Breast epithelium (tissue), 4 donors: ENCODE data around the gene SLC27A4. TPM values are rescaled to one million over a fixed set of nuclear protein-coding genes. Genes with fewer than 3 reads are reported as not detected.

Experiments used
- DNase-seq, 2 donors: peaks; one replicate each; pipeline ENCODE4 v3.0.0-alpha.2; 2019; ENCODE audit warnings: low spot score in 2 of 2
- H3K27ac ChIP-seq, 2 donors: fragments of 200-600 bp; sonication (generic) in 1 of 2; one replicate each; pipeline ENCODE4 v1.5.1; 2016 to 2019; ENCODE audit warnings: mild to moderate bottlenecking in 1 of 2
- H3K27me3 ChIP-seq, 2 donors: fragments of 200-600 bp; sonication (generic) in 1 of 2; one replicate each; pipeline versions ENCODE4 v1.5.1 to v1.6.0; 2017 to 2019; ENCODE audit warnings: control low read depth in 1 of 2, mild to moderate bottlenecking in 1 of 2
- H3K36me3 ChIP-seq: fragments of 200-600 bp; one replicate; pipeline ENCODE4 v1.5.1; 2019
- H3K4me1 ChIP-seq, 2 donors: fragments of 200-600 bp; sonication (generic); one replicate each; pipeline ENCODE4 v1.5.1; 2016 to 2019; ENCODE audit warnings: control low read depth in 1 of 2
- H3K4me3 ChIP-seq, 3 donors: fragments of 200-600 bp; sonication (generic); 1 replicate in 2 of 3; 2 replicates in 1 of 3; pipeline ENCODE4 v1.5.1; 2016 to 2019; ENCODE audit warnings: mild to moderate bottlenecking in 3 of 3, moderate library complexity in 2 of 3
- H3K9me3 ChIP-seq, 2 donors: fragments of 200-600 bp; sonication (generic) in 1 of 2; one replicate each; pipeline ENCODE4 v1.5.1; 2016 to 2019; ENCODE audit warnings: control low read depth in 1 of 2
- POLR2A ChIP-seq: fragments of 450-650 bp; IDR thresholded peaks from one replicate; pipeline ENCODE4 v1.6.1; 2016; ENCODE audit warnings: antibody characterized with exemption, mild to moderate bottlenecking, moderate library complexity
- POLR2AphosphoS5 ChIP-seq, 3 donors: sonication (generic); formaldehyde crosslinking; IDR thresholded peaks; one replicate each; pipeline ENCODE4 v1.6.1; 2017; ENCODE audit warnings: antibody characterized with exemption in 3 of 3
- intact Hi-C: fragments of 100-400 bp; cut with DNase I; formaldehyde crosslinking; loops from one replicate; pipeline ENCODE4 v1.15.1; 2023; ENCODE audit warnings: low total_unique reads
- total RNA-seq, 3 donors: library from RNA; depleted of rRNA; stranded (reverse); fragments of >200 nt; gene quantifications; one replicate each; pipeline ENCODE4 v1.1.0, GENCODE V29; 2016
- TF ChIP-seq, protein P1 (sequence below), 3 donors: fragments of 450-650 bp; IDR thresholded peaks; one replicate each; pipeline ENCODE4 v1.5.1; 2016 to 2017; ENCODE audit warnings: antibody characterized with exemption in 3 of 3, mild to moderate bottlenecking in 3 of 3, moderate library complexity in 3 of 3

The SLC27A4 gene
- total RNA-seq, 3 donors from 2014 or later = 11.3 to 18.7 (median 15.8) TPM

DNA sequence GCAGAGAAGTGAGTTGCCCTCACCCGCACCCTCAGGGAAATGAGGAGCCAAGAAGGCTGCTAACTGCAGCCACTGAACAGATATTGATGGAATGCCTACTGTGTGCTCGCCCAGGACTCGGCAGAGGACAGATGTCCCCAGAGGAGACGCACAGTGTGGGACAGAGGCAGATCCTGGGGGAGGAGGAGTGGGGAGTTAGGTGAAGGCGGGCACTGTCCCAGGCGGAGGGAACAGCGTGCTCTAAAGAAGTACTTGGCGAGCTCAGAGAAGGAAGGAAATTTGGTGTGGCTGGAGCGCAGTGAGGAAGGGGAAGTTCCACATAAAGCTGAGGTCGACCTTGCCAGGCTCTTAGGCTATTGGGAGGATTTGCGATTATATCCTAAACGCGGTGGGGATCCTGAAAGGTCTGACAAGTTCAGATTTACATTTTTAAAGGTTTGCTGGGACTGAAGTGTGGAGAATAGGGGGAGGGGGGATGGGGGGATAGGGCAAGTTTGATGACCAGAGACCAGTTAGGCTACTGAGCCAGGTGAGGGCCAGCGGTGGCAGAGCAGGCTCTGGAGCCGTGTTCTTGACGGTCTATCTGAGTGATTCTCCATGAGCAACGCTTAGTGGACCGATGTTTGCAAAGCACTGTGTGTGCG, 56.8 kb downstream of the SLC27A4 start:
- intact Hi-C loops = no loop called here
- TF ChIP-seq POLR2AphosphoS5 (IDR thresholded peaks at IDR 0.05) = no peak
- TF ChIP-seq, protein P1, sequence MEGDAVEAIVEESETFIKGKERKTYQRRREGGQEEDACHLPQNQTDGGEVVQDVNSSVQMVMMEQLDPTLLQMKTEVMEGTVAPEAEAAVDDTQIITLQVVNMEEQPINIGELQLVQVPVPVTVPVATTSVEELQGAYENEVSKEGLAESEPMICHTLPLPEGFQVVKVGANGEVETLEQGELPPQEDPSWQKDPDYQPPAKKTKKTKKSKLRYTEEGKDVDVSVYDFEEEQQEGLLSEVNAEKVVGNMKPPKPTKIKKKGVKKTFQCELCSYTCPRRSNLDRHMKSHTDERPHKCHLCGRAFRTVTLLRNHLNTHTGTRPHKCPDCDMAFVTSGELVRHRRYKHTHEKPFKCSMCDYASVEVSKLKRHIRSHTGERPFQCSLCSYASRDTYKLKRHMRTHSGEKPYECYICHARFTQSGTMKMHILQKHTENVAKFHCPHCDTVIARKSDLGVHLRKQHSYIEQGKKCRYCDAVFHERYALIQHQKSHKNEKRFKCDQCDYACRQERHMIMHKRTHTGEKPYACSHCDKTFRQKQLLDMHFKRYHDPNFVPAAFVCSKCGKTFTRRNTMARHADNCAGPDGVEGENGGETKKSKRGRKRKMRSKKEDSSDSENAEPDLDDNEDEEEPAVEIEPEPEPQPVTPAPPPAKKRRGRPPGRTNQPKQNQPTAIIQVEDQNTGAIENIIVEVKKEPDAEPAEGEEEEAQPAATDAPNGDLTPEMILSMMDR (IDR thresholded peaks at IDR 0.05) = no peak
- no peak for TF ChIP-seq POLR2A
- Histone ChIP-seq H3K36me3 (peaks cover 6% of the 10 kb centered on the region), H3K27me3 (no peaks in the 10 kb centered on the region), H3K4me3 (no peak overlapping the region), H3K4me1 (no peaks in the 10 kb centered on the region), H3K27ac (no peak overlapping the region), H3K9me3 (no peaks in the 10 kb centered on the region)
- DNase-seq = no peak

DNA sequence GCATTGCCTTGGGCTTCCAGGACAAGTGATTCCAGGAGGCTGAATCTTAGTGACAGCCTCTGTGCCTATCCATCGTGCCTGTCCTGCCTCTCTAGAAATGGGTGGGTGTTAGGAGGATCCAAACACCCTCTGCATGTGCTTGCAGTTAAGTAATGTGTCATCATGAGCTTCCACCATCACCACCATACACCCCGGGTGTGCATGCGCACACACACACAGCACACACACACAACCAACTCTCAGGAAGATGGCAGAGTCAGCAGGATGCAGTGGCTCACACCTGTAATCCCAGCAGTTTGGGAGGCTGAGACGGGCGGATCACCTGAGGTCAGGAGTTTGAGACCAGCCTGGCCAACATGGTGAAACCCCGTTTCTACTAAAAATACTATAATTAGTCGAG, 57.5 kb downstream of the SLC27A4 start:
- H3K9me3 ChIP-seq = no peaks in the 10 kb centered on the region
- no peak overlapping the region for H3K4me3 ChIP-seq
- H3K36me3 ChIP-seq = no peaks in the 10 kb centered on the region
- intact Hi-C loops = no loop called here
- no peak overlapping the region for H3K27ac ChIP-seq
- no peaks in the 10 kb centered on the region for H3K4me1 ChIP-seq
- TF ChIP-seq POLR2AphosphoS5 (IDR thresholded peaks at IDR 0.05) (no peak), POLR2A (no peak)
- TF ChIP-seq, protein P1 (IDR thresholded peaks at IDR 0.05) = no peak
- no peaks in the 10 kb centered on the region for H3K27me3 ChIP-seq
- DNase-seq = no peak

DNA sequence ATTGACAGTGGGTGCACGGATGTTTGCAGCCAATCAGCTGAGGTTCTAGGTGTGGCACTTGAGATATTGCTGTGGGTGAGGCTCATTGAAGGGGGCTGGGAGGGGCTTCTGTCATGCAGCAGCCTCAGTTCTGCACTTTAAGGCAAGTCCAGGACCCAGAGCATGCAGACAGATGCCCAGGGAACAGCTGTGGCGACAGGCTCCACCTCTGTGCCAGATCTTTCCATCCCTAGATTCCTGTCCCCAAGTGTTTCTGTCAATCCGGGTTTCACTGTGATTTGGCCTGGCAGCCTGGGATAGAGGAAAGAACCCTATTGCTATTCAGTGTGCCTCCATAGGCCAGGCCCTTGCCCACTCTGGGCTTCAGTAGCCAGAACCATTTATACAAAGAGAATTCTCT, 59.5 kb downstream of the SLC27A4 start:
- Histone ChIP-seq H3K27ac (no peak overlapping the region), H3K4me1 (no peaks in the 10 kb centered on the region), H3K27me3 (no peaks in the 10 kb centered on the region), H3K9me3 (no peaks in the 10 kb centered on the region), H3K4me3 (no peak overlapping the region), H3K36me3 (no peaks in the 10 kb centered on the region)
- no peak for DNase-seq
- TF ChIP-seq POLR2AphosphoS5 (IDR thresholded peaks at IDR 0.05) (no peak), POLR2A (no peak)
- TF ChIP-seq, protein P1 (IDR thresholded peaks at IDR 0.05) = no peak
- intact Hi-C loops = no loop called here

DNA sequence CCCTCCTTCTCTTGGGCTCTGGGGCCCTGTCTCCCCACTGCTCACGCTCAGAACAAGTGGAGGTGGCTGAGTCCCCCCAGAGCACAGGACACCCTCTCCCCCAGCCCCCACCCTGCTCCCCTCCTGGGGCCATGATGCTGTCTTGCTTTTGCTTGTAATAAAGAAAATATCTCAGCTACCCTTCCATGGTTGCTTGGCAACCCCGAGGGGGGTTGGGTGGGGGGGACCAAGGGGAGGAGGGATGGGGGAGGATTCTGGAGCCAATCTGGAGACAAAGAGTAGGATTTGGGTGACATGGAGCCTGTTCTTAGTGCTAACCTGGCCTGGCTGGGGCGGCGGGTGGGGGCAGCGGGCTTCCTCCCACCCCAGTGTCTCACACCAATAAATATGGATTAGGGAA, 64.2 kb downstream of the SLC27A4 start:
- Histone ChIP-seq H3K27me3 (no peaks in the 10 kb centered on the region), H3K9me3 (no peaks in the 10 kb centered on the region), H3K4me3 (no peak overlapping the region), H3K36me3 (no peaks in the 10 kb centered on the region), H3K4me1 (no peaks in the 10 kb centered on the region), H3K27ac (no peak overlapping the region)
- intact Hi-C loops = no loop called here
- TF ChIP-seq, protein P1 (IDR thresholded peaks at IDR 0.05) = no peak
- TF ChIP-seq POLR2AphosphoS5 (IDR thresholded peaks at IDR 0.05) (no peak), POLR2A (no peak)
- DNase-seq = no peak

DNA sequence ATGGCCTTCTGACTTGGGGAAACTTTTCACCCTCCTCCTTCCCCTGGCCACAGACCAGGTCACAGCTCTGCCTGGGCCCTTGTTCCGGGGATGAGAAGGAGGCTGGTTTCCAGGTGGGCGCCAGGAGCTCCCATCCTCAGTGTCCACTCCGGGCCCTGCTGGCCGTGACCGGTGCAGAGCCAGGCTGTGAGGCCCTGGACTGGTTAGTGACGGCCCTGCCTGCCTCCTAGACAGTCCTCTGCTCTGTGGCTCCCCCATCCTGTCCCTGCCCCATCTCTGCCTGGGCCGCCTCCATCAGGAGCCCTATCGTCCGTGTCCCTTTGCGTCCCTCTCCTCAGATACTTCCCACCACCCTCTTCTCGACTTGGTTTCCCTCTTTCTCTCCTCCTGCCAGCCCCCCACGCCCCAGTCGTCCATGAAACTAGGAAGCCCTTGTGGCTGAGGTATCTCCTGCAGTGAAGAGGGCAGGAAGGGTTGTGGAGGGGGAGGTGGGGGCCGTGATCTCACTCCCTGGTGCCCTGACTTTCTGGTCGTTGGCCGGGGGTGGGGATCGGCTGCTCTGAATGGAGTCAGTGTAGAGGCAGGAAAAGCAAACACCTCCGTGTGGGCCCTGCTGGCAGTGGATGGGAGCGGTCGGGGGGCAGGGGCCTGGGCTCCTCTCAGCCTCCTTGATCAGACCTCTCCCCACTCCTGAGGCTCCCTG, 64.9 kb downstream of the SLC27A4 start:
- Histone ChIP-seq H3K4me3 (no peak overlapping the region), H3K36me3 (no peaks in the 10 kb centered on the region), H3K9me3 (no peaks in the 10 kb centered on the region), H3K27ac (no peak overlapping the region), H3K4me1 (no peaks in the 10 kb centered on the region), H3K27me3 (no peaks in the 10 kb centered on the region)
- DNase-seq = no peak
- TF ChIP-seq, protein P1 (IDR thresholded peaks at IDR 0.05) = no peak
- TF ChIP-seq POLR2A = no peak
- TF ChIP-seq POLR2AphosphoS5 (IDR thresholded peaks at IDR 0.05) = no peak
- intact Hi-C loops = no loop called here
